CD14-positive monocyte (primary cell): Measurements from ENCODE around the gene OLR1. TPM values are rescaled to one million over a fixed set of nuclear protein-coding genes. Genes with fewer than 3 reads are reported as not detected.

Experiments
- DNase-seq, 3 donors: peaks; one replicate each; pipeline ENCODE4 v3.0.0-alpha.2; 2011 to 2022
- H2AFZ ChIP-seq: 2 replicates; pipeline ENCODE4 v1.6.0; 2012; ENCODE audit warnings: mild to moderate bottlenecking, low read depth, low read length, inconsistent platforms; ENCODE audit not compliant: insufficient read depth, poor library complexity, severe bottlenecking
- H3K27ac ChIP-seq, 2 donors: 1 replicate in 1 of 2; 2 replicates in 1 of 2; pipeline ENCODE4 v1.5.1; 2012 to 2013; ENCODE audit warnings: low read length in 2 of 2, control low read depth in 1 of 2, inconsistent platforms in 1 of 2, low read depth in 1 of 2, mild to moderate bottlenecking in 1 of 2
- H3K27me3 ChIP-seq, 2 donors: one replicate each; pipeline versions ENCODE4 v1.6.0 to v1.6.1; 2011 to 2013; ENCODE audit warnings: low read length in 2 of 2; ENCODE audit not compliant: control insufficient read depth in 2 of 2, insufficient read depth in 2 of 2
- H3K36me3 ChIP-seq, 2 donors: replicated peaks in 1 of 2; 1 replicate in 1 of 2; 2 replicates in 1 of 2; pipeline versions ENCODE4 v1.5.1 to v1.6.1; 2012 to 2013; ENCODE audit warnings: low read length in 2 of 2, control low read depth in 1 of 2, inconsistent platforms in 1 of 2, mild to moderate bottlenecking in 1 of 2; ENCODE audit not compliant: insufficient read depth in 2 of 2, control insufficient read depth in 1 of 2
- H3K4me1 ChIP-seq, 2 donors: 1 replicate in 1 of 2; 2 replicates in 1 of 2; pipeline versions ENCODE4 v1.5.1 to v1.6.1; 2012 to 2013; ENCODE audit warnings: low read length in 2 of 2, control low read depth in 1 of 2, inconsistent platforms in 1 of 2, mild to moderate bottlenecking in 1 of 2, moderate library complexity in 1 of 2; ENCODE audit not compliant: insufficient read depth in 2 of 2, control insufficient read depth in 1 of 2
- H3K4me2 ChIP-seq: replicated peaks from 2 replicates; pipeline ENCODE3; 2012; ENCODE audit warnings: low read length, moderate library complexity, mild to moderate bottlenecking; ENCODE audit not compliant: poor library complexity, severe bottlenecking; ENCODE audit errors: extremely low read depth
- H3K4me3 ChIP-seq, 3 experiments: fragments of 200-600 bp in 1 of 3; sonication (generic) in 1 of 3; replicated peaks in 1 of 3; 1 replicate in 2 of 3; 2 replicates in 1 of 3; pipeline ENCODE4 v1.5.1; 2011 to 2013; ENCODE audit warnings: low read length in 3 of 3, mild to moderate bottlenecking in 3 of 3, control low read depth in 2 of 3, low read depth in 2 of 3, inconsistent platforms in 1 of 3, moderate library complexity in 1 of 3
- H3K79me2 ChIP-seq: 2 replicates; pipeline ENCODE4 v1.6.0; 2012; ENCODE audit warnings: mild to moderate bottlenecking, control low read depth, inconsistent platforms, low read length, moderate library complexity; ENCODE audit not compliant: insufficient read depth
- H3K9ac ChIP-seq: 2 replicates; pipeline ENCODE4 v1.6.0; 2017; ENCODE audit warnings: low read length, mild to moderate bottlenecking; ENCODE audit not compliant: insufficient read depth, poor library complexity, severe bottlenecking
- H3K9me3 ChIP-seq, 2 donors: replicated peaks in 1 of 2; 1 replicate in 1 of 2; 2 replicates in 1 of 2; pipeline versions ENCODE4 v1.5.1 to v1.6.1; 2012 to 2013; ENCODE audit warnings: low read length in 2 of 2, control low read depth in 1 of 2; ENCODE audit not compliant: control insufficient read depth in 1 of 2, insufficient read depth in 1 of 2
- H4K20me1 ChIP-seq: 2 replicates; pipeline ENCODE4 v1.6.0; 2012; ENCODE audit warnings: mild to moderate bottlenecking, low read length, control low read depth, moderate library complexity; ENCODE audit not compliant: insufficient read depth
- H3K27ac Mint-ChIP-seq, 7 donors: one replicate each; pipeline ENCODE4 v1.8.0; 2020; ENCODE audit warnings: mild to moderate bottlenecking in 7 of 7, mixed read lengths in 7 of 7, moderate library complexity in 6 of 7, inconsistent platforms in 2 of 7
- H3K27me3 Mint-ChIP-seq, 3 donors: one replicate each; pipeline ENCODE4 v1.8.0; 2021 to 2022; ENCODE audit warnings: low read depth in 3 of 3, mild to moderate bottlenecking in 3 of 3, mixed read lengths in 3 of 3, moderate library complexity in 3 of 3, inconsistent platforms in 1 of 3
- H3K36me3 Mint-ChIP-seq, 2 donors: one replicate each; pipeline ENCODE4 v1.8.0; 2020; ENCODE audit warnings: mixed read lengths in 2 of 2, inconsistent platforms in 1 of 2, mild to moderate bottlenecking in 1 of 2
- H3K4me1 Mint-ChIP-seq: one replicate; pipeline ENCODE4 v1.8.0; 2020; ENCODE audit warnings: mild to moderate bottlenecking, mixed read lengths
- H3K4me3 Mint-ChIP-seq, 2 donors: one replicate each; pipeline ENCODE4 v1.8.0; 2020; ENCODE audit warnings: mild to moderate bottlenecking in 2 of 2, mixed read lengths in 2 of 2, moderate library complexity in 1 of 2
- H3K9me3 Mint-ChIP-seq, 7 donors: one replicate each; pipeline ENCODE4 v1.8.0; 2020 to 2022; ENCODE audit warnings: mixed read lengths in 7 of 7, mild to moderate bottlenecking in 6 of 7, moderate library complexity in 6 of 7, inconsistent platforms in 2 of 7
- CTCF ChIP-seq: fragments of 200-600 bp; IDR thresholded peaks from one replicate; pipeline ENCODE4 v1.8.0; 2022; ENCODE audit warnings: antibody characterized with exemption, mild to moderate bottlenecking
- WGBS: methylation state at CpG from one replicate; pipeline ENCODE4 v1.1.5; 2013; ENCODE audit warnings: missing lambda C conversion rate; ENCODE audit not compliant: insufficient coverage; 5-methylcytosine and 5-hydroxymethylcytosine counted together
- intact Hi-C, 2 donors: fragments of 100-400 bp; cut with micrococcal nuclease; formaldehyde crosslinking; loops; one replicate each; pipeline versions ENCODE4 v1.15.0 to v1.15.1; 2023
- polyA plus RNA-seq, 3 donors: library from polyadenylated mRNA; depleted of rRNA in 1 of 3; unstranded in 2 of 3; stranded (reverse) in 1 of 3; fragments of 300-500 nt in 2 of 3; fragments of >200 nt in 1 of 3; fragmentation: Illumina TruSeq in 2 of 3; gene quantifications; 1 replicate in 2 of 3; 2 replicates in 1 of 3; pipeline ENCODE4 v1.2.3, GENCODE V29; 2012 to 2021

OLR1 gene
- polyA plus RNA-seq, 3 donors: 0.88 to 12.9 (median 0.99) TPM

GRCh38 chr12:10158406-10158805 lies 13.5 kb downstream of the OLR1 start:
- DNase-seq: peak; percentile 25 to 57 (median 55)

GRCh38 chr12:10155966-10156365 lies 16.0 kb downstream of the OLR1 start:
- no peak for TF ChIP-seq CTCF
- H4K20me1 ChIP-seq: no peaks in the 10 kb centered on the region
- no peaks in the 10 kb centered on the region for H3K36me3 ChIP-seq
- H3K9me3 ChIP-seq: no peaks in the 10 kb centered on the region
- Mint-ChIP-seq H3K27me3 (peaks cover 0 to 2% (median 2%) of the 10 kb centered on the region in 3 donors), H3K36me3 (no peaks in the 10 kb centered on the region), H3K27ac (no peak overlapping the region), H3K4me1 (peaks cover 47% of the 10 kb centered on the region), H3K9me3 (peaks cover 0 to 2% (median 0%) of the 10 kb centered on the region in 7 donors), H3K4me3 (no peak overlapping the region)
- intact Hi-C loops: loop anchor here (2.0 to 10.0 kb wide), 2 partner anchors 15 to 59 kb away; partner anchors contain the start of gene GABARAPL1 (in 1 of the 2)
- H3K27me3 ChIP-seq: no peaks in the 10 kb centered on the region
- no CpG with 5 or more reads among the region's 3 CpGs for WGBS
- H3K4me1 ChIP-seq: peaks cover 34 to 47% of the 10 kb centered on the region in 2 donors
- H3K79me2 ChIP-seq: no peaks in the 10 kb centered on the region
- H3K4me3 ChIP-seq: no peak overlapping the region
- H3K27ac ChIP-seq: no peak overlapping the region
- H3K4me2 ChIP-seq: no peak overlapping the region
- DNase-seq: peak in 2 of 3 donors; percentile 50 to 67
- no peak overlapping the region for H2AFZ ChIP-seq
- H3K9ac ChIP-seq: no peak overlapping the region

More at GRCh38 chr12:10158406-10158805, 13.5 kb downstream of the OLR1 start:
- H3K9ac ChIP-seq: no peak overlapping the region
- no peaks in the 10 kb centered on the region for H3K79me2 ChIP-seq
- Mint-ChIP-seq H3K27ac (peak overlapping the region in 1 of 7 donors; percentile 37), H3K4me1 (peaks cover 55% of the 10 kb centered on the region), H3K27me3 (peaks cover 0 to 2% (median 2%) of the 10 kb centered on the region in 3 donors), H3K36me3 (no peaks in the 10 kb centered on the region), H3K9me3 (no peaks in the 10 kb centered on the region), H3K4me3 (peak overlapping the region in 1 of 2 donors; percentile 15)
- peaks cover 40 to 59% of the 10 kb centered on the region in 2 donors for H3K4me1 ChIP-seq
- no peak overlapping the region for H2AFZ ChIP-seq
- no peak overlapping the region for H3K4me3 ChIP-seq
- H3K36me3 ChIP-seq: no peaks in the 10 kb centered on the region
- H3K27ac ChIP-seq: no peak overlapping the region
- intact Hi-C loops: loop anchor here in 1 of 2 donors (10.0 kb wide), 1 partner anchor 56 kb away; the partner anchor contains the start of gene GABARAPL1
- no peaks in the 10 kb centered on the region for H3K27me3 ChIP-seq
- no peak for TF ChIP-seq CTCF
- no CpG with 5 or more reads among the region's 2 CpGs for WGBS
- no peak overlapping the region for H3K4me2 ChIP-seq
- no peaks in the 10 kb centered on the region for H3K9me3 ChIP-seq
- H4K20me1 ChIP-seq: no peaks in the 10 kb centered on the region
